HG03342 (cell line): ENCODE data around the gene MTUS2.
A peak's percentile ranks its signal among the peaks of the same experiment; 100 is the strongest.

Source experiments
- ATAC-seq: cut with Tn5 transposase; IDR thresholded peaks from one replicate; pipeline ENCODE4 v1.9.1; 2021; ENCODE audit warnings: mild to moderate bottlenecking, moderate library complexity; ENCODE audit not compliant: unreplicated experiment

The MTUS2 gene

GRCh38 chr13:29021717-29022116 lies 201.6 kb downstream of the MTUS2 start:
- ATAC-seq: no peak

- ATAC-seq: no peak
These were observed 202.3 kb downstream of the MTUS2 start for GRCh38 chr13:29022410-29022809.

GRCh38 chr13:29022968-29023367 lies 202.8 kb downstream of the MTUS2 start:
- no peak for ATAC-seq

GRCh38 chr13:29024783-29025182 lies 204.6 kb downstream of the MTUS2 start:
- ATAC-seq: no peak

GRCh38 chr13:29028868-29029267 lies 208.7 kb downstream of the MTUS2 start:
- no peak for ATAC-seq

GRCh38 chr13:29038700-29039099 lies 218.6 kb downstream of the MTUS2 start:
- no peak for ATAC-seq

- no peak for ATAC-seq
These were observed 219.1 kb downstream of the MTUS2 start for GRCh38 chr13:29039212-29039611.

GRCh38 chr13:29046588-29046987 lies 226.4 kb downstream of the MTUS2 start:
- ATAC-seq: no peak

GRCh38 chr13:29049524-29049923 lies 229.4 kb downstream of the MTUS2 start:
- ATAC-seq: no peak

- no peak for ATAC-seq
These were observed 230.6 kb downstream of the MTUS2 start for GRCh38 chr13:29050719-29051118.

- ATAC-seq: no peak
These were observed 239.7 kb downstream of the MTUS2 start for GRCh38 chr13:29059800-29060199.

GRCh38 chr13:29065142-29065541 lies 245.0 kb downstream of the MTUS2 start:
- ATAC-seq: no peak

GRCh38 chr13:29067306-29067945 lies 247.3 kb downstream of the MTUS2 start:
- no peak for ATAC-seq

GRCh38 chr13:29073755-29074154 lies 253.6 kb downstream of the MTUS2 start:
- ATAC-seq: no peak

GRCh38 chr13:29077051-29077813 lies 257.1 kb downstream of the MTUS2 start:
- ATAC-seq: no peak

GRCh38 chr13:29081036-29081435 lies 260.9 kb downstream of the MTUS2 start:
- ATAC-seq: peak; percentile 92

GRCh38 chr13:29081697-29082440 lies 261.7 kb downstream of the MTUS2 start:
- no peak for ATAC-seq

GRCh38 chr13:29099781-29100406 lies 279.8 kb downstream of the MTUS2 start:
- no peak for ATAC-seq

- no peak for ATAC-seq
These were observed 280.6 kb downstream of the MTUS2 start for GRCh38 chr13:29100758-29101157.

GRCh38 chr13:29101409-29101808 lies 281.3 kb downstream of the MTUS2 start:
- no peak for ATAC-seq

GRCh38 chr13:29101905-29102304 lies 281.8 kb downstream of the MTUS2 start:
- ATAC-seq: no peak
